HepG2 (cell line): ENCODE data around the gene HCRT. TPM values are rescaled to one million over a fixed set of nuclear protein-coding genes. Genes with fewer than 3 reads are reported as not detected.

Experiments
- ARHGAP35 ChIP-seq: sonication (generic); formaldehyde crosslinking; IDR thresholded peaks from 2 replicates; pipeline ENCODE4 v1.9.0; 2022; ENCODE audit warnings: mild to moderate bottlenecking, inconsistent platforms, moderate library complexity, missing genetic modification reagents, borderline replicate concordance
- GPBP1L1 ChIP-seq: sonication (generic); formaldehyde crosslinking; IDR thresholded peaks from 2 replicates; pipeline ENCODE4 v1.5.0; 2020; ENCODE audit warnings: mild to moderate bottlenecking, missing genetic modification reagents
- GTF2F1 ChIP-seq: fragments of 150-350 bp; IDR thresholded peaks from 2 replicates; pipeline ENCODE4 v1.6.1; 2014; ENCODE audit warnings: low read length
- HNF1B ChIP-seq: sonication (generic); formaldehyde crosslinking; IDR thresholded peaks from 2 replicates; pipeline ENCODE4 v1.5.1; 2020; ENCODE audit warnings: mild to moderate bottlenecking, moderate library complexity, missing genetic modification reagents
- NONO ChIP-seq, 2 experiments: fragments of 450-650 bp in 1 of 2; sonication (generic) in 1 of 2; formaldehyde crosslinking in 1 of 2; IDR thresholded peaks in 1 of 2; conservative IDR thresholded peaks in 1 of 2; 2 replicates each; pipeline versions ENCODE4 v1.6.1 to v1.8.0; 2017 to 2022; ENCODE audit warnings: mild to moderate bottlenecking in 1 of 2, missing genetic modification reagents in 1 of 2, moderate library complexity in 1 of 2
- ONECUT2 ChIP-seq: sonication (generic); formaldehyde crosslinking; IDR thresholded peaks from 2 replicates; pipeline ENCODE4 v1.4.0; 2020; ENCODE audit warnings: missing genetic modification reagents
- PCBP2 ChIP-seq: fragments of 200-400 bp; formaldehyde crosslinking; optimal IDR thresholded peaks from 2 replicates; pipeline ENCODE3; 2018; ENCODE audit warnings: low read length, low read depth; ENCODE audit not compliant: poor library complexity, severe bottlenecking
- PRDM15 ChIP-seq: sonication (generic); formaldehyde crosslinking; IDR thresholded peaks from 2 replicates; pipeline ENCODE4 v1.4.0; 2020; ENCODE audit warnings: missing genetic modification reagents
- PREB ChIP-seq: sonication (generic); formaldehyde crosslinking; IDR thresholded peaks from 2 replicates; pipeline ENCODE4 v1.4.0; 2020; ENCODE audit warnings: missing genetic modification reagents
- TBX2 ChIP-seq: sonication (generic); formaldehyde crosslinking; IDR thresholded peaks from 2 replicates; pipeline ENCODE4 v1.5.0; 2020; ENCODE audit warnings: missing genetic modification reagents, mild to moderate bottlenecking, borderline replicate concordance
- THAP11 ChIP-seq: IDR thresholded peaks from 2 replicates; pipeline ENCODE4 v1.6.1; 2016; ENCODE audit warnings: missing biosample characterization, missing genetic modification reagents
- TOPORS ChIP-seq: sonication (generic); formaldehyde crosslinking; IDR thresholded peaks from 2 replicates; pipeline ENCODE4 v1.8.0; 2023; ENCODE audit warnings: mild to moderate bottlenecking, missing genetic modification reagents
- ZBTB8A ChIP-seq: sonication (generic); formaldehyde crosslinking; IDR thresholded peaks from 2 replicates; pipeline ENCODE4 v1.4.0; 2020; ENCODE audit warnings: mild to moderate bottlenecking, low read depth, missing genetic modification reagents, borderline replicate concordance
- ZFAT ChIP-seq: sonication (generic); formaldehyde crosslinking; conservative IDR thresholded peaks from 2 replicates; pipeline ENCODE4 v1.8.1; 2023; ENCODE audit warnings: missing genetic modification reagents, inconsistent platforms
- ZFYVE20 ChIP-seq: sonication (generic); formaldehyde crosslinking; IDR thresholded peaks from 2 replicates; pipeline ENCODE4 v1.8.0; 2023; ENCODE audit warnings: low read depth, mild to moderate bottlenecking, moderate library complexity, missing genetic modification reagents, borderline replicate concordance
- ZNF350 ChIP-seq: sonication (generic); formaldehyde crosslinking; IDR thresholded peaks from 2 replicates; pipeline ENCODE4 v1.4.0; 2020; ENCODE audit warnings: mild to moderate bottlenecking, low read depth, missing genetic modification reagents, borderline replicate concordance
- ZNF577 ChIP-seq: sonication (generic); formaldehyde crosslinking; IDR thresholded peaks from 2 replicates; pipeline ENCODE4 v1.4.0; 2020; ENCODE audit warnings: mild to moderate bottlenecking, low read depth, missing genetic modification reagents, borderline replicate concordance
- ZNF792 ChIP-seq: IDR thresholded peaks from 2 replicates; pipeline ENCODE4 v1.6.1; 2016
- ZSCAN20 ChIP-seq: sonication (generic); formaldehyde crosslinking; IDR thresholded peaks from 2 replicates; pipeline ENCODE4 v1.4.0; 2020; ENCODE audit warnings: missing genetic modification reagents, mild to moderate bottlenecking, borderline replicate concordance
- ZSCAN9 ChIP-seq: IDR thresholded peaks from 2 replicates; pipeline ENCODE4 v1.6.1; 2016; ENCODE audit warnings: borderline replicate concordance
- polyA plus RNA-seq, 8 experiments: library from polyadenylated mRNA; depleted of rRNA in 3 of 8; stranded (reverse) in 7 of 8; unstranded in 1 of 8; fragments of >200 nt; fragmentation: Illumina TruSeq in 4 of 8; extraction: Trizol in 4 of 8; gene quantifications; 2 replicates each; pipeline versions ENCODE4 v1.2.1 to v1.2.3, GENCODE V29; 2011 to 2016; ENCODE audit warnings: low read depth in 4 of 8, missing spikeins in 1 of 8, mixed read lengths in 1 of 8; ENCODE audit not compliant: insufficient read depth in 1 of 8
- total RNA-seq, 5 experiments: library from RNA; depleted of rRNA; stranded (reverse); fragments of >200 nt; fragmentation: Illumina TruSeq; extraction: Trizol; gene quantifications; 2 replicates each; pipeline ENCODE4 v1.2.3, GENCODE V29; 2016; ENCODE audit warnings: low read depth in 1 of 5

Gene HCRT
- total and polyA plus RNA-seq, 2 of the 13 experiments (the other 11 are each of a cell fraction or from before 2014, with no cell fraction given) = not detected

GRCh38 chr17:42193969-42194899, 9.0 kb upstream of the HCRT start, which contains the start of gene GHDC (continued):
- no peak for TF ChIP-seq GPBP1L1 (CRISPR knock-in tag)
- peak; percentile 92 for TF ChIP-seq THAP11 (CRISPR knock-in tag)
- TF ChIP-seq HNF1B (CRISPR knock-in tag) = peak; percentile 93
- peak; percentile 51; the same call in 1 of the 2 replicates for TF ChIP-seq ARHGAP35 (CRISPR knock-in tag)
- TF ChIP-seq ZNF577 (CRISPR knock-in tag) = no peak
- peak; percentile 94 for TF ChIP-seq ZNF350
- TF ChIP-seq ZSCAN9 (CRISPR knock-in tag) = peak; percentile 81
- TF ChIP-seq ONECUT2 = no peak
- peak; percentile 57; the same call in 1 of the 2 replicates for TF ChIP-seq TOPORS (CRISPR knock-in tag)
- no peak for TF ChIP-seq PRDM15 (CRISPR knock-in tag)
- no peak for TF ChIP-seq ZFAT (CRISPR knock-in tag)
- TF ChIP-seq PREB (CRISPR knock-in tag) = no peak
- no peak for TF ChIP-seq PCBP2
- TF ChIP-seq ZBTB8A (CRISPR knock-in tag) = no peak
- TF ChIP-seq ZSCAN20 = no peak
- TF ChIP-seq ZFYVE20 (CRISPR knock-in tag) = 0 out of 2 replicates have a peak, but pooled peaks have one; percentile 38
- no peak for TF ChIP-seq NONO (IDR thresholded peaks at IDR 0.05)
- TF ChIP-seq NONO (CRISPR knock-in tag; conservative IDR thresholded peaks at IDR 0.05) = 0 out of 2 replicates have a peak, but pooled peaks have one; percentile 40
- TF ChIP-seq GTF2F1 = no peak
- peak; percentile 82 for TF ChIP-seq TBX2 (CRISPR knock-in tag)
- no peak for TF ChIP-seq ZNF792 (CRISPR knock-in tag)
